Adipocyte (in vitro differentiated cells): ENCODE measurements around the gene ADAT2.

Source experiments
- DNase-seq: peaks from one replicate; pipeline ENCODE4 v3.0.0-alpha.2; 2015; ENCODE audit warnings: low read depth
- H3K27me3 ChIP-seq: replicated peaks from 2 replicates; pipeline ENCODE4 v1.7.0; 2013; ENCODE audit warnings: mild to moderate bottlenecking, low read length, moderate library complexity; ENCODE audit not compliant: control insufficient read depth, insufficient read depth
- H3K36me3 ChIP-seq: 2 replicates; pipeline ENCODE4 v1.7.0; 2013; ENCODE audit warnings: low read length, mild to moderate bottlenecking, moderate library complexity; ENCODE audit not compliant: control insufficient read depth, insufficient read depth, severe bottlenecking
- H3K4me1 ChIP-seq: 2 replicates; pipeline ENCODE4 v1.7.0; 2013; ENCODE audit warnings: mild to moderate bottlenecking, low read length, moderate library complexity; ENCODE audit not compliant: control insufficient read depth, insufficient read depth
- H3K4me3 ChIP-seq: 2 replicates; pipeline ENCODE4 v1.7.0; 2013; ENCODE audit warnings: mild to moderate bottlenecking, low read length, moderate library complexity
- H3K9ac ChIP-seq: 2 replicates; pipeline ENCODE4 v1.7.0; 2013; ENCODE audit warnings: mild to moderate bottlenecking, low read length, moderate library complexity
- H3K9me3 ChIP-seq: 2 replicates; pipeline ENCODE4 v1.7.0; 2013; ENCODE audit warnings: mild to moderate bottlenecking, low read length, moderate library complexity; ENCODE audit not compliant: control insufficient read depth

ADAT2 gene

GRCh38 chr6:143450453-143451371 is at the start of gene ADAT2, which contains the start of gene PEX3:
ADAT2 (minus strand) TSS chr6:143450695; CDS start chr6:143450658, 37 bp downstream.
PEX3 (plus strand) TSS chr6:143450805; CDS start chr6:143451043, 238 bp downstream.
- Histone ChIP-seq H3K4me3 (peak within 1 kb of the TSS; percentile 97), H3K36me3 (peaks cover 15% of the 10 kb centered on the region), H3K9me3 (no peaks in the 10 kb centered on the region), H3K4me1 (peaks cover 23% of the 10 kb centered on the region), H3K27me3 (no peaks in the 10 kb centered on the region), H3K9ac (peak within 1 kb of the TSS; percentile 93)
- DNase-seq, result peak; percentile 97

DNA sequence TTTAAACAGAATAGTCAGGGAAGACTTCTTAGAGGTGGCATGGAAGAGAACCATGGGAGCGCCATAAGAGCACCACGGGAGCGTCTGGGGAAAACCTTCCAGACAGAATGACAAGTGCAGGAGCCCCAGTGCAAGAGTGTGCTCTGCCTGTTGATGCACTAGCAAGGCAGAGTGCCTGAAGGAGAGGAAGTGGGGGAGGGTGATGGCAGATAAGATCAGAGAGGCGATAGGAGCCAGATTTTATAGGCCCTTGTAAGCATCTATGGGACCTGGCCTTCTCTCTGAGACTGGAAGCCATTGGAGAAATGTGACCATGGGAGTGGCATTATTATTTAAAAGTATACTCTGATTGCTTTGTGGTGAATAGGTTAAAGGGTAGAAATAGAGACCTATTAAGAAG is 47.9 kb upstream of the ADAT2 start:
- Histone ChIP-seq H3K4me1 (no peaks in the 10 kb centered on the region), H3K9ac (no peak overlapping the region), H3K9me3 (no peaks in the 10 kb centered on the region), H3K4me3 (no peak overlapping the region), H3K27me3 (no peaks in the 10 kb centered on the region), H3K36me3 (peaks cover 89% of the 10 kb centered on the region)
- no peak for DNase-seq

GRCh38 chr6:143496974-143497373 is 46.5 kb upstream of the ADAT2 start:
- peaks cover 75% of the 10 kb centered on the region for H3K36me3 ChIP-seq
- H3K27me3 ChIP-seq, result no peaks in the 10 kb centered on the region
- H3K9me3 ChIP-seq, result no peaks in the 10 kb centered on the region
- DNase-seq, result no peak
- H3K9ac ChIP-seq, result no peak overlapping the region
- no peaks in the 10 kb centered on the region for H3K4me1 ChIP-seq
- no peak overlapping the region for H3K4me3 ChIP-seq

DNA sequence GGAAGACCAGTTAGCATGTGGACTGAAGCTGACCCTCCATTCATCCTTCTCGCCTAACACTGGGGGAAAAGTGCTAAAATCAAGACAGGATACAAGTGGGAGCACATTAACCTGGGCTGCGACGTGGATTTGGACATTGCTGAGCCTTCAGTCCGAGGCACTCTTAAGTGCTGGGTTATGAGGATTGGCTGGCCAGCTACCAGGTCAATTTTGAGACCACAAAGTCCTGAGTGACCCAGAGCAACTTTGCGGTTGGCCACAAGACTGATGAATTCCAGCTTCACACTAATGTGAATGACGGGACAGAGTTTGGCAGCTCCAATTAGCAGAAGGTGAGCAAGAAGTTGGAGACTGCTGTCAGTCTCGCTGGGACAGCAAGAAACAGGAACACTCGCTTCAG is 40.3 kb upstream of the ADAT2 start:
- H3K4me1 ChIP-seq, result peaks cover 2% of the 10 kb centered on the region
- no peak overlapping the region for H3K9ac ChIP-seq
- no peaks in the 10 kb centered on the region for H3K27me3 ChIP-seq
- DNase-seq, result no peak
- H3K4me3 ChIP-seq, result no peak overlapping the region
- peaks cover 28% of the 10 kb centered on the region for H3K36me3 ChIP-seq
- H3K9me3 ChIP-seq, result no peaks in the 10 kb centered on the region

- Histone ChIP-seq H3K4me3 (no peak overlapping the region), H3K9ac (no peak overlapping the region), H3K27me3 (no peaks in the 10 kb centered on the region), H3K4me1 (peaks cover 7% of the 10 kb centered on the region), H3K9me3 (no peaks in the 10 kb centered on the region), H3K36me3 (peaks cover 23% of the 10 kb centered on the region)
- DNase-seq, result no peak
These were observed 39.7 kb upstream of the ADAT2 start for GRCh38 chr6:143490244-143490643.

GRCh38 chr6:143486752-143487151 is 36.3 kb upstream of the ADAT2 start:
- Histone ChIP-seq H3K9me3 (no peaks in the 10 kb centered on the region), H3K4me3 (no peak overlapping the region), H3K36me3 (peaks cover 9% of the 10 kb centered on the region), H3K9ac (no peak overlapping the region), H3K27me3 (no peaks in the 10 kb centered on the region), H3K4me1 (peaks cover 19% of the 10 kb centered on the region)
- DNase-seq, result no peak

DNA sequence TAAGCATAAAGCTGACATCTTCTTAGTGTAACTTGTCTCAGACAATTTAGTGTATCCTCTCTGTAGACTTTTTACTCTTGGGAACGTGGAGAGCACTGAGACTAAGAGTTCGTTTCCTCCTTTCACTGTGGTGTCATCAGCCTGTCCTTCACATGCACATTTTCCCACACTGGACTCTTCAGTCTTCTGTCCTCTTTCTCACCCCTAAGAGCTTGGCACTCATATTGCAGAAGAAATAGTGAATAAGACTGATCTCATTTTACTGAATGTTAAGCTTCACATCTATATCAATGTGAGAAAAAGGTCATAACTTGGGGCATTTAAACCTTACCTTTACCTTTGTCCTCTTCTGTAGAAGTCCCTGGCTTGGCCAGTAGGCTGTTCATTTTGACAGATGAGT is 35.5 kb upstream of the ADAT2 start:
- peaks cover 19% of the 10 kb centered on the region for H3K4me1 ChIP-seq
- no peak overlapping the region for H3K9ac ChIP-seq
- DNase-seq, result no peak
- no peaks in the 10 kb centered on the region for H3K9me3 ChIP-seq
- H3K4me3 ChIP-seq, result no peak overlapping the region
- no peaks in the 10 kb centered on the region for H3K27me3 ChIP-seq
- peaks cover 7% of the 10 kb centered on the region for H3K36me3 ChIP-seq

DNA sequence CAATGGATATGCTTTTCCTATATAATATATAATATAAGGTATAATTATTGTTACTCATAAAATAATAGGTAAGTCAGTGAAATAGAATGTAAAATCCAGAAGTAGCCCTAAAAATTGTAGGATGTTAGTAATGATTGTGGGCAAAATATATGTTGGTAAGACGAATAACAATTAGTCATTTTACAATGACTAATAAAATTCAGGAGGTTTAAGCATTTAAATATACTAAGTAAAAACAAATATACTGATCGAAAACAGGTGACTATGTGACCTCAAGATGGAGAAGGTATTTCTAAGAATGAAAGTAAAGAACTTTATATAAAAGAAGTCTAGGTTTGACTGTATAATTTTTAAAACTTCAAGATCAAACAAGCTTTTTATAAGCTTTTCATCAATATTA is 32.1 kb upstream of the ADAT2 start:
- DNase-seq, result no peak
- Histone ChIP-seq H3K4me3 (no peak overlapping the region), H3K4me1 (peaks cover 19% of the 10 kb centered on the region), H3K36me3 (peaks cover 23% of the 10 kb centered on the region), H3K27me3 (no peaks in the 10 kb centered on the region), H3K9ac (no peak overlapping the region), H3K9me3 (no peaks in the 10 kb centered on the region)

DNA sequence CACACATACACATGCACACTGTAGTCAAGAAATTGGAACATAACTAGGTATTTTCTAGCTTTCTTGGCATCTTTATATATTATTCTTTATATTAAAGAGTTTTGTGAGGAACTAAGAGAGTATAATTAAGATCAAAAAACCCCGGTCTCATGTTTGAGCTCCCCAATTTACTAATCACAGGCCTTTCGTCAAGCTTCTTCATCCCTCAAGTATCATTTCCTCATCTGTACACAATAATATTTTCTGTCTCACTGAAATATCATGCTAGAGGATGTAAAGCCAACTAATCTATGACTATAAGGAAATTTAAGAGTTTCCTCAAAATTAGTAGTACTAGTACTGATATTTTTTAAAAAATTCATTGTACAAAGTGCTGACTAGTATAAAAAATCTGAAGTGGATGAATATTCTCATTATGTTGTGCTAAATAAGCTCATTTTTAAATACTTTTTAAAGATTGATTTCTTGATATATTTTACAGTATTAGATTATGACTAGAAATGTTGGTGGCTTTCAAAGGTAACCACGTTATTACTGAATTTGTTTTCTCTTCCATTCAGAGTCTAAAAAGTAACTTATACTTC is 28.1 kb upstream of the ADAT2 start:
- Histone ChIP-seq H3K4me1 (peaks cover 2% of the 10 kb centered on the region), H3K9ac (no peak overlapping the region), H3K9me3 (no peaks in the 10 kb centered on the region), H3K27me3 (no peaks in the 10 kb centered on the region), H3K4me3 (no peak overlapping the region), H3K36me3 (peaks cover 52% of the 10 kb centered on the region)
- DNase-seq, result no peak

DNA sequence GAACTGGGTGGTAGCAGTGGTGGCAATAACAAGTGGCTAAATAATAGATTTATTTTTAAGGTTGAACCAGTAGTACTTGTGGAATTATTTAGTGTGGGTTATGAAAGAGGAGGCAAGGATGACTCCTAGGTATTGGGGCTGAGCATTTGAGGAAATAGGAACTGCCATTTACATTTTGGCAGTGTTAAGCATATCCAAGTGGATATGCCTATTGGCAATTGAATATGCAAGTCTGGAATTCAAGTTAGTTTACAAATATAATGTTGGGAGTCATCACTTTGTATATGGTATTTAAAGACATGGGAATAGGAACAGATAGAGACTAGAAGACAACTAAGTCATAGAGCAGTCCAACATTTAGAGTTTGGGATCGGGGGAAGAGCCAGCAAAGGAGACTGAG is 26.1 kb upstream of the ADAT2 start:
- Histone ChIP-seq H3K9ac (no peak overlapping the region), H3K36me3 (peaks cover 72% of the 10 kb centered on the region), H3K27me3 (no peaks in the 10 kb centered on the region), H3K9me3 (no peaks in the 10 kb centered on the region), H3K4me3 (no peak overlapping the region), H3K4me1 (no peaks in the 10 kb centered on the region)
- no peak for DNase-seq

DNA sequence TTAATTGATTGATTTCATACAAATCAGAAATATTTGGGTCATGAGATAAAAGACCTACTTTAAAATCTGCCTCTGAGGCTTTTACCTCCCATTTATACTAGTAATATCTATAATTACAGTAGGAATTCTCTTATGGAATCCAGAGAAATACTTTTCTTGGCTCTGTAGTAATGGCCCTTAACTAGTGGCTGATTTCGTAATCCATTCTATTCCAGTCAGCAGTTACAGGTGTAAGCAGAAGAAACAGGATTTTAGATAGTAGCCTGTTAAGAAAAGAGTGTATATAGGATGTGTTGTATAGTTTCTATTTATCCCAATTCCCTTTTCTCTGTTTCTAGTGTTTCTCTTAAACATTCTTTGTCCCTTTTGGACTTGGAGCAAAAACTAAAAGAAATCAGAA is 21.3 kb upstream of the ADAT2 start:
- peaks cover 52% of the 10 kb centered on the region for H3K36me3 ChIP-seq
- no peak overlapping the region for H3K9ac ChIP-seq
- no peaks in the 10 kb centered on the region for H3K4me1 ChIP-seq
- no peaks in the 10 kb centered on the region for H3K9me3 ChIP-seq
- H3K27me3 ChIP-seq, result no peaks in the 10 kb centered on the region
- DNase-seq, result peak; percentile 17
- H3K4me3 ChIP-seq, result no peak overlapping the region
